Suppressor macrophage treated with lipopolysaccharide for 4 hours (primary cell): ENCODE results near the gene CACNA2D3.

Experiments
- DNase-seq: peaks from one replicate; pipeline ENCODE4 v3.0.0-alpha.2; 2020

CACNA2D3 gene

GRCh38 chr3:54223063-54223462 lies 100.7 kb downstream of the CACNA2D3 start:
- DNase-seq, result no peak

GRCh38 chr3:54225841-54226528 lies 103.6 kb downstream of the CACNA2D3 start:
- DNase-seq, result no peak

- DNase-seq, result no peak
Measured at GRCh38 chr3:54228806-54229205, 106.5 kb downstream of the CACNA2D3 start.

- DNase-seq, result no peak
Measured at GRCh38 chr3:54232618-54233017, 110.3 kb downstream of the CACNA2D3 start.

- no peak for DNase-seq
Measured at GRCh38 chr3:54235998-54236397, 113.6 kb downstream of the CACNA2D3 start.

- no peak for DNase-seq
Measured at GRCh38 chr3:54237109-54237508, 114.8 kb downstream of the CACNA2D3 start.

- no peak for DNase-seq
Measured at GRCh38 chr3:54237788-54238502, 115.6 kb downstream of the CACNA2D3 start.

- DNase-seq, result no peak
Measured at GRCh38 chr3:54240309-54240708, 118.0 kb downstream of the CACNA2D3 start.

GRCh38 chr3:54243056-54243931 lies 120.9 kb downstream of the CACNA2D3 start:
- DNase-seq, result no peak

- no peak for DNase-seq
Measured at GRCh38 chr3:54243960-54244682, 121.8 kb downstream of the CACNA2D3 start.

GRCh38 chr3:54251705-54252104 lies 129.4 kb downstream of the CACNA2D3 start:
- no peak for DNase-seq

- DNase-seq, result no peak
Measured at GRCh38 chr3:54257125-54257720, 134.9 kb downstream of the CACNA2D3 start.

GRCh38 chr3:54259636-54260035 lies 137.3 kb downstream of the CACNA2D3 start:
- DNase-seq, result no peak

GRCh38 chr3:54261141-54261540 lies 138.8 kb downstream of the CACNA2D3 start:
- DNase-seq, result no peak

- no peak for DNase-seq
Measured at GRCh38 chr3:54262541-54262940, 140.2 kb downstream of the CACNA2D3 start.

GRCh38 chr3:54262946-54263345 lies 140.6 kb downstream of the CACNA2D3 start:
- no peak for DNase-seq

GRCh38 chr3:54264050-54264449 lies 141.7 kb downstream of the CACNA2D3 start:
- DNase-seq, result no peak

GRCh38 chr3:54270816-54271526 lies 148.6 kb downstream of the CACNA2D3 start:
- no peak for DNase-seq

- no peak for DNase-seq
Measured at GRCh38 chr3:54273791-54274190, 151.4 kb downstream of the CACNA2D3 start.

GRCh38 chr3:54274607-54275006 lies 152.3 kb downstream of the CACNA2D3 start:
- DNase-seq, result no peak

GRCh38 chr3:54279005-54279583 lies 156.7 kb downstream of the CACNA2D3 start:
- no peak for DNase-seq
